ENCODE data around the gene NPM3. TPM values are rescaled to one million over a fixed set of nuclear protein-coding genes. Genes with fewer than 3 reads are reported as not detected.

The NPM3 gene
- total RNA-seq, 4 donors from 2014 or later: 9.0 to 27.3 (median 20.7) TPM

GRCh38 chr10:101785801-101786200, 2.6 kb upstream of the NPM3 start:
- Histone ChIP-seq H3K4me1 (peaks cover 5 to 11% of the 10 kb centered on the region in 2 donors), H3K27ac (no peak overlapping the region), H3K27me3 (no peaks in the 10 kb centered on the region), H3K9me3 (no peaks in the 10 kb centered on the region), H3K36me3 (peaks cover 42 to 56% of the 10 kb centered on the region in 2 donors), H3K4me3 (replicated peaks in 1 of 3) (no peak overlapping the region)
- 91 to 92% methylated on average over 2 of the region's 2 CpGs for WGBS, 2 donors
- DNase-seq: no peak
- intact Hi-C loops (cut with DNase I): no loop called here
- TF ChIP-seq POLR2A (IDR thresholded peaks at IDR 0.05): no peak
- TF ChIP-seq CTCF (IDR thresholded peaks at IDR 0.05): no peak

- H3K36me3 ChIP-seq: peaks cover 31 to 44% of the 10 kb centered on the region in 2 donors
Observed at GRCh38 chr10:101784558-101784957, 1.3 kb upstream of the NPM3 start.

GRCh38 chr10:101783736-101784118, 481 bp upstream of the NPM3 start:
- DNase-seq: no peak
- Histone ChIP-seq H3K4me3 (replicated peaks in 1 of 3) (peak overlapping the region in 1 of 3 donors; percentile 51), H3K9me3 (no peaks in the 10 kb centered on the region), H3K27ac (no peak overlapping the region), H3K4me1 (peaks cover 21 to 28% of the 10 kb centered on the region in 2 donors), H3K27me3 (no peaks in the 10 kb centered on the region), H3K36me3 (peaks cover 23 to 36% of the 10 kb centered on the region in 2 donors)
- TF ChIP-seq CTCF (IDR thresholded peaks at IDR 0.05) (no peak), POLR2A (IDR thresholded peaks at IDR 0.05) (no peak)
- WGBS, 2 donors: 63% methylated on average over 10 of the region's 10 CpGs
- intact Hi-C loops (cut with DNase I): no loop called here

More at GRCh38 chr10:101784558-101784957, 1.3 kb upstream of the NPM3 start:
- no peak for DNase-seq
- 76 to 94% methylated on average over 2 of the region's 2 CpGs for WGBS, 2 donors
- Histone ChIP-seq H3K27me3 (no peaks in the 10 kb centered on the region), H3K4me1 (peaks cover 13 to 19% of the 10 kb centered on the region in 2 donors), H3K9me3 (no peaks in the 10 kb centered on the region), H3K4me3 (replicated peaks in 1 of 3) (no peak overlapping the region), H3K27ac (no peak overlapping the region)
- intact Hi-C loops (cut with DNase I): no loop called here
- TF ChIP-seq CTCF (IDR thresholded peaks at IDR 0.05) (no peak), POLR2A (IDR thresholded peaks at IDR 0.05) (no peak)

DNA sequence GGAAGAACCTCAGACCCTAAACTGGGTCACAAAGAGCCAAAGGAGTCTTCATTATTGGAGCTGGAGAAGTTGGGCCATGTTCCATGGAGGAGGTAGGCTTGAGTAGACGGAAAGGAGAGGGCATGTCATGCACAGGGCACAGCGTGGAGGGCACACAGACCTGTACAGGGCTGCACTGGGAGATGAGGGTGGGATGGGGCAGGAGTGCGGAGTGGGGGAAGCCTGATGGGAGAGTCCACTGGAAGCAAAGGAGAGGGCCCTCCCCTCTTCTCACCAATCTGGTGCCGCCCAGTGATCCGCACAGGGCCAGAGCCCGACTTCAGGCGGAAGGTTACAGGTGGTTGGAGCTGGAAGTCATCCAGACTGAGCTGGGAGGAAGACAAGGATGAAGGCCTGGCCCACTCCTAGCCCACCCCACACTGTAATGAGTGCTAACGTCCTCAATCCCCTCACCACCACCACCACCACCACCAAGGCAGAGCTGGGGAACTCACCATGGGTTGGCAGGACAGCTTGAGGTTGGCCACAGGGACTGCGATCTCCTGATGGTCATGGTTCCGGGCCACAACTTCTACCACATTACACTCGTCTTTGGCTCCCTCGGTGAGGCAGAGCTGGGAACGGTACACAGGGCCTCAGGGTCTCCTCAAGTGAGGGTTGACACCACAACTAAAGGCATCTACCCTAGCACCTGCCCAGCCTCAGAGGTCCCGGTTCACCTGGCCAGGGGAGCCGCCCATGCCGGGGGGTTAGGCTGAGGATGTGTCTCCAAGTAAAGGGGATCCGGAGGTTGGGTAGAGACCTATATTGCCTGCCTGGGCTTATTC, 1.0 kb downstream of the NPM3 start:
- peak overlapping the region in 1 of 3 donors; percentile 51 for H3K4me3 ChIP-seq (replicated peaks in 1 of 3)
- H3K4me1 ChIP-seq: peaks cover 23 to 29% of the 10 kb centered on the region in 2 donors
- WGBS, 2 donors: 54 to 55% methylated on average over 13 to 17 of the region's 17 CpGs
- TF ChIP-seq CTCF (IDR thresholded peaks at IDR 0.05): no peak
- no peak for TF ChIP-seq POLR2A (IDR thresholded peaks at IDR 0.05)
- intact Hi-C loops (cut with DNase I): no loop called here
- DNase-seq: no peak
- H3K9me3 ChIP-seq: no peaks in the 10 kb centered on the region
- no peak overlapping the region for H3K27ac ChIP-seq
- H3K27me3 ChIP-seq: peaks cover 8% of the 10 kb centered on the region
- H3K36me3 ChIP-seq: peaks cover 17 to 21% of the 10 kb centered on the region in 2 donors

GRCh38 chr10:101781655-101781983, 1.6 kb downstream of the NPM3 start:
- Histone ChIP-seq H3K4me3 (replicated peaks in 1 of 3) (no peak overlapping the region), H3K27ac (no peak overlapping the region), H3K36me3 (peaks cover 11 to 15% of the 10 kb centered on the region in 2 donors), H3K9me3 (no peaks in the 10 kb centered on the region), H3K27me3 (peaks cover 8% of the 10 kb centered on the region), H3K4me1 (peaks cover 23 to 29% of the 10 kb centered on the region in 2 donors)
- no peak for TF ChIP-seq CTCF (IDR thresholded peaks at IDR 0.05)
- TF ChIP-seq POLR2A (IDR thresholded peaks at IDR 0.05): no peak
- intact Hi-C loops (cut with DNase I): no loop called here
- DNase-seq: no peak
- WGBS, 2 donors: 78 to 86% methylated on average over 7 of the region's 7 CpGs
